ENCODE results near the gene MAP2K7.

DNA sequence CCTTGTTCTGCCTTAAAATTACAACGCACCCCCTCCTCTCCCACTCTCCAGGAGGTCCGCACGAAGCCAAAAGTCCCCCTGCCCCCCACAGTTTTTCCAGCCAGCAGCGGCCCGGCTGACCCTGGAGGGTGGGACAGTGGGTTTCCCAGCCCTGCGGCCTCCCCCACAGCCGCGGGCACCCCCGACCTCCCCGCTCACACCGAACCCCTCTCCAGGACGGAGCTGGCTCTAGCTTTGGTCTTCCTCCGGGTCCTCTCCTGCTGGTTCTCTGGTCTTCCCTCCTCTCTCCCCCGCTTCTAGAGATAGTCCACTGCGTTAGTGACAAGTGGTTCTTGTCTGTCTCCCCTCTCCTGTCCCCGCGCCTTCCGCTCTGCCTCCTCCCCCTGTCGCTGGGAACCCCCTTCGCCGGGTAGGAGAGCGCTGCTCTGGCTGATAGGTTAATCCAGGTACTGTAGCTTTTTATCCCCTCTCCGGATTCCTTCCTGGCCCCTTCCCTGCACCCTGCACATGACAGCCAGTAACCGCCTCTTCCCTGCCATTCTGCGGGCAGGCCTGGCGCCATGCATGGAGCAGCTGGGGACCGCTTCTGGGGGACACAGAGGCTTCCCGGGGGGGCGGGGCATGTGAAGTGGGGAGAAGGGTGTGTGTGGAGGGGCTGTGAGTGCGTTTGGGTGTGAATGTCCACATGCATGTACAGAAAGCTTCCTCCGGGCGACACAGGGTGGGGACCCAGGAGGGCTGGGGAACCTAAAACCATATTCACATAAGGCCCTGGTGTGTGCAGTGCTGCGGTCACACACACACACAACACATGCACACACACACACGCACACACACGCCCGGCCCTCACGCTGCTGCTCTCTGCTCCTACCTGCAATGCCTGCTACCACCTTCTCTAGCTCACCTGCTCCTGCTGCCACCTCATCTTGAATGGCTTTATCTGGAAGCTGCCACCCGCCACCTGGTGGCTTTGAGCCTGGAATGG lies 46.7 kb upstream of the MAP2K7 start:
- TF ChIP-seq SALL2 (tag by site-specific recombination; IDR thresholded peaks at IDR 0.05; ENCODE audit: borderline replicate concordance) (no peak), GFI1B (tag by site-specific recombination; IDR thresholded peaks at IDR 0.05) (no peak), CTCF (tag by site-specific recombination; IDR thresholded peaks at IDR 0.05) (no peak), ZSCAN23 (tag by site-specific recombination; IDR thresholded peaks at IDR 0.05) (no peak), ZNF639 (tag by site-specific recombination; IDR thresholded peaks at IDR 0.05) (no peak), ZNF791 (tag by site-specific recombination; IDR thresholded peaks at IDR 0.05) (no peak), ZBTB1 (tag by site-specific recombination; IDR thresholded peaks at IDR 0.05) (no peak), ZNF513 (tag by site-specific recombination; IDR thresholded peaks at IDR 0.05) (no peak), ZNF24 (tag by site-specific recombination; IDR thresholded peaks at IDR 0.05) (no peak), ZNF169 (tag by site-specific recombination; IDR thresholded peaks at IDR 0.05) (no peak), ZNF274 (IDR thresholded peaks at IDR 0.05; ENCODE audit: low read length) (no peak), ZNF274 (tag by site-specific recombination; IDR thresholded peaks at IDR 0.05; ENCODE audit: borderline replicate concordance) (no peak)
- TF ChIP-seq, protein P1, sequence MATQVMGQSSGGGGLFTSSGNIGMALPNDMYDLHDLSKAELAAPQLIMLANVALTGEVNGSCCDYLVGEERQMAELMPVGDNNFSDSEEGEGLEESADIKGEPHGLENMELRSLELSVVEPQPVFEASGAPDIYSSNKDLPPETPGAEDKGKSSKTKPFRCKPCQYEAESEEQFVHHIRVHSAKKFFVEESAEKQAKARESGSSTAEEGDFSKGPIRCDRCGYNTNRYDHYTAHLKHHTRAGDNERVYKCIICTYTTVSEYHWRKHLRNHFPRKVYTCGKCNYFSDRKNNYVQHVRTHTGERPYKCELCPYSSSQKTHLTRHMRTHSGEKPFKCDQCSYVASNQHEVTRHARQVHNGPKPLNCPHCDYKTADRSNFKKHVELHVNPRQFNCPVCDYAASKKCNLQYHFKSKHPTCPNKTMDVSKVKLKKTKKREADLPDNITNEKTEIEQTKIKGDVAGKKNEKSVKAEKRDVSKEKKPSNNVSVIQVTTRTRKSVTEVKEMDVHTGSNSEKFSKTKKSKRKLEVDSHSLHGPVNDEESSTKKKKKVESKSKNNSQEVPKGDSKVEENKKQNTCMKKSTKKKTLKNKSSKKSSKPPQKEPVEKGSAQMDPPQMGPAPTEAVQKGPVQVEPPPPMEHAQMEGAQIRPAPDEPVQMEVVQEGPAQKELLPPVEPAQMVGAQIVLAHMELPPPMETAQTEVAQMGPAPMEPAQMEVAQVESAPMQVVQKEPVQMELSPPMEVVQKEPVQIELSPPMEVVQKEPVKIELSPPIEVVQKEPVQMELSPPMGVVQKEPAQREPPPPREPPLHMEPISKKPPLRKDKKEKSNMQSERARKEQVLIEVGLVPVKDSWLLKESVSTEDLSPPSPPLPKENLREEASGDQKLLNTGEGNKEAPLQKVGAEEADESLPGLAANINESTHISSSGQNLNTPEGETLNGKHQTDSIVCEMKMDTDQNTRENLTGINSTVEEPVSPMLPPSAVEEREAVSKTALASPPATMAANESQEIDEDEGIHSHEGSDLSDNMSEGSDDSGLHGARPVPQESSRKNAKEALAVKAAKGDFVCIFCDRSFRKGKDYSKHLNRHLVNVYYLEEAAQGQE (tag by site-specific recombination; IDR thresholded peaks at IDR 0.05): no peak
- TF ChIP-seq, protein P2, sequence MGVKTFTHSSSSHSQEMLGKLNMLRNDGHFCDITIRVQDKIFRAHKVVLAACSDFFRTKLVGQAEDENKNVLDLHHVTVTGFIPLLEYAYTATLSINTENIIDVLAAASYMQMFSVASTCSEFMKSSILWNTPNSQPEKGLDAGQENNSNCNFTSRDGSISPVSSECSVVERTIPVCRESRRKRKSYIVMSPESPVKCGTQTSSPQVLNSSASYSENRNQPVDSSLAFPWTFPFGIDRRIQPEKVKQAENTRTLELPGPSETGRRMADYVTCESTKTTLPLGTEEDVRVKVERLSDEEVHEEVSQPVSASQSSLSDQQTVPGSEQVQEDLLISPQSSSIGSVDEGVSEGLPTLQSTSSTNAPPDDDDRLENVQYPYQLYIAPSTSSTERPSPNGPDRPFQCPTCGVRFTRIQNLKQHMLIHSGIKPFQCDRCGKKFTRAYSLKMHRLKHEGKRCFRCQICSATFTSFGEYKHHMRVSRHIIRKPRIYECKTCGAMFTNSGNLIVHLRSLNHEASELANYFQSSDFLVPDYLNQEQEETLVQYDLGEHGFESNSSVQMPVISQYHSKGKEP (tag by site-specific recombination; IDR thresholded peaks at IDR 0.05): no peak

All from HEK293 (cell line).